ENCODE data around the gene DENND1A.

Gene DENND1A

GRCh38 chr9:123604861-123605260 is 325.1 kb downstream of the DENND1A start:
- DNase-seq = no peak

GRCh38 chr9:123601828-123602227 is 328.1 kb downstream of the DENND1A start:
- no peak for DNase-seq

GRCh38 chr9:123599781-123600180 is 330.1 kb downstream of the DENND1A start:
- DNase-seq = no peak

GRCh38 chr9:123597876-123598556 is 331.9 kb downstream of the DENND1A start:
- DNase-seq = no peak

GRCh38 chr9:123597048-123597447 is 332.9 kb downstream of the DENND1A start:
- no peak for DNase-seq

- DNase-seq = no peak
Observed at GRCh38 chr9:123591283-123591682, 338.6 kb downstream of the DENND1A start.

- no peak for DNase-seq
Observed at GRCh38 chr9:123590499-123590898, 339.4 kb downstream of the DENND1A start.

GRCh38 chr9:123589361-123590239 is 340.3 kb downstream of the DENND1A start:
- DNase-seq = no peak

- DNase-seq = no peak
Observed at GRCh38 chr9:123586275-123586674, 343.7 kb downstream of the DENND1A start.

GRCh38 chr9:123584202-123585176 is 345.4 kb downstream of the DENND1A start:
- no peak for DNase-seq

GRCh38 chr9:123583646-123584045 is 346.3 kb downstream of the DENND1A start:
- no peak for DNase-seq

GRCh38 chr9:123571240-123571639 is 358.7 kb downstream of the DENND1A start:
- no peak for DNase-seq

GRCh38 chr9:123568691-123569688 is 360.9 kb downstream of the DENND1A start:
- DNase-seq = no peak

GRCh38 chr9:123567013-123567412 is 362.9 kb downstream of the DENND1A start:
- DNase-seq = no peak

- no peak for DNase-seq
Observed at GRCh38 chr9:123564652-123565051, 365.3 kb downstream of the DENND1A start.

GRCh38 chr9:123562844-123563346 is 367.0 kb downstream of the DENND1A start:
- no peak for DNase-seq

- no peak for DNase-seq
Observed at GRCh38 chr9:123561046-123561445, 368.9 kb downstream of the DENND1A start.

- no peak for DNase-seq
Observed at GRCh38 chr9:123556464-123557435, 373.2 kb downstream of the DENND1A start.

GRCh38 chr9:123555646-123556045 is 374.3 kb downstream of the DENND1A start:
- no peak for DNase-seq

GRCh38 chr9:123552530-123552929 is 377.4 kb downstream of the DENND1A start:
- no peak for DNase-seq

Measured in CD4-positive, alpha-beta T cell treated with Interleukin-4 for 1 hour (primary cell).